Hepatocyte (in vitro differentiated cells): ENCODE results near the gene KDM8.

ENCODE experiments used
- EZH2 ChIP-seq: fragments of 200-600 bp; sonication (generic); IDR thresholded peaks from 2 replicates; pipeline ENCODE4 v1.6.1; 2016; ENCODE audit warnings: antibody characterized with exemption, mild to moderate bottlenecking, borderline replicate concordance
- TF ChIP-seq, protein P1 (sequence below): fragments of 200-600 bp; sonication (generic); IDR thresholded peaks from 2 replicates; pipeline ENCODE4 v1.5.1; 2016; ENCODE audit warnings: antibody characterized with exemption, mild to moderate bottlenecking; ENCODE audit not compliant: poor library complexity

DNA sequence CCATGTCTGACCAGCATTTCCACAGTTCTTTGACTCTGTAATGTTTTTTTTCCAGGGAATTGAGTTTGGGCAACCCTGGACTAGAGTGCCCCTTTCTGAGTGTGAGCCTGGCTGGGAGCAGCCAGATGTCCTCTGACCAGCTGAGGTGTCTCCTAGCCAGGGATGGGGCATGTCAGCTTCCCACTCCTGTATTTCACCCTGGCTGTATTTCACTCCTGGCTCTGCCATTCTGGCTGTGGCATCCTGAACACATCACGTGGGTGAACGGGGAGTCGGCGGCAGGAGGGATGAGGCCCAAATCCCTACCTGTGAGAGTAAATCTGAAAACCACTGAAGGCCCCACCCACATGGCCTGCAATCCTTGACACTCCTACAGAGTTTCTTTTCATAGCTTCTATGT lies 31.3 kb downstream of the KDM8 start:
- TF ChIP-seq, protein P1, sequence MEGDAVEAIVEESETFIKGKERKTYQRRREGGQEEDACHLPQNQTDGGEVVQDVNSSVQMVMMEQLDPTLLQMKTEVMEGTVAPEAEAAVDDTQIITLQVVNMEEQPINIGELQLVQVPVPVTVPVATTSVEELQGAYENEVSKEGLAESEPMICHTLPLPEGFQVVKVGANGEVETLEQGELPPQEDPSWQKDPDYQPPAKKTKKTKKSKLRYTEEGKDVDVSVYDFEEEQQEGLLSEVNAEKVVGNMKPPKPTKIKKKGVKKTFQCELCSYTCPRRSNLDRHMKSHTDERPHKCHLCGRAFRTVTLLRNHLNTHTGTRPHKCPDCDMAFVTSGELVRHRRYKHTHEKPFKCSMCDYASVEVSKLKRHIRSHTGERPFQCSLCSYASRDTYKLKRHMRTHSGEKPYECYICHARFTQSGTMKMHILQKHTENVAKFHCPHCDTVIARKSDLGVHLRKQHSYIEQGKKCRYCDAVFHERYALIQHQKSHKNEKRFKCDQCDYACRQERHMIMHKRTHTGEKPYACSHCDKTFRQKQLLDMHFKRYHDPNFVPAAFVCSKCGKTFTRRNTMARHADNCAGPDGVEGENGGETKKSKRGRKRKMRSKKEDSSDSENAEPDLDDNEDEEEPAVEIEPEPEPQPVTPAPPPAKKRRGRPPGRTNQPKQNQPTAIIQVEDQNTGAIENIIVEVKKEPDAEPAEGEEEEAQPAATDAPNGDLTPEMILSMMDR: no peak
- no peak for TF ChIP-seq EZH2
